ENCODE measurements around the gene TRIM14.
"Not testable (repeated sequence)": the region's sequence is repeated elsewhere in the genome, so short reads cannot be mapped to it uniquely, and the experiment has no call there.

Gene TRIM14

DNA sequence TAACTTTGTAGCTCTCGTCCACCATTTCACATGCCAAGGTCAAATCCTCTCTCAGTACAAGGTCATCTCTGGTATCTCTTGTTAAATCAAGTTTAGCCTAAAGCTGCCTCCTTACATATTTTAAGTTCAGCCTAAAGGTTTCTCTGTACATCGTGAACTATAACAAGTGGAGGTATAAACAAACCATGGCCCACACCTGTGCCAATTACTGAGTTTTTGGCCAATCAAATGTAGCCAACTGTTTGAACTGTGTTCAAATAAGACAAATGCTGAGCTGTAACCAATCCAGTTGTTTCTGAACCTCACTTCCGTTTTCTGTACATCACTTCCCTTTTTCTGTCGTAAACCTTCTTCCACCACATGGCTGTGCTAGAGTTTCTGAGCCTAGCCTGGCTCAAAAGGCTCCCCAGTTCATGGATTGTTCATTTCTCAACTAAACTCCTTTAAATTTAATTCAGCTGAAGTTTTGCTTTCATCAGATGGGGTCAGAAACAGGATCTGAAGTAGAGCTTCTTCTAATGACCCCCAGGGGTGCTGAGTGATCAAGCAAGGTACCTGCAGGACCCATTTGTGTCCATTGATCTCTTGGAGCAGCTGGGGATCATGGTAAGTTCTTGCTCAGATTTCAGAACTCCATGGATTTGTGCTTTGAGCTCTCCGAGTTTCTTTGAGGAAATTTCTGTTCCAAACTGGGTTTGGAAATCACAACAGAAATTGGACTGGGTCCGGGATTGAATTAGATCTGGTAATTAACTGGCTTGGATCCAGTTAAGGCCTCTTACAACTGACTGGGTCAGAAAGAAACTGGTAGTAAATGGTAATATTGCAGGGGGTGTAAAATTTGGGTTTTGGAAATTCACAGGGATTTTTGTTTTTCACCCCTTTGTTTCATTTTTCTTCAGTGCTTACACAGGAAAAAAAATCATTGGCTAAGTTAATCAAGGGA, 73.5 kb downstream of the TRIM14 start:
- DNase-seq, result no peak

DNA sequence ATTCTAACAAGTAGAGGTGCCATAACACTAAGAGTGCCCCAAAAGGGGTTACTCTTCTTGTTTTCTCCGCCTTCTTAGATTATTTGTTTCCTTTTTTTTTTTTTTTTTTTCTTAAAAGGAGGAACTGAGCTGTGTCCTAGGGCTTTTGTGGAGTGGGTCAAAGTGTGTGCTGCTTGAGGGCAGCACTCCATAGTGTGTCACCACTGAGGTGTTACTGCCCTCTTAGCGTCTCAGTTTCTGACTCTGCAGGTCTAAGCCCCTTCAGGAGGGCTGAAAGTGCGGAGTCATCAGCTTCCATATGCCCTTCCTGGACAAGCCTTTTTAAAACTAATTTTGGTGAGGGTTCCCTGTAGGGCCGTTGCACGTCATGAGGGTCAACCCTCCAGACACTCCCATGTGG, 75.1 kb downstream of the TRIM14 start:
- no peak for DNase-seq

DNA sequence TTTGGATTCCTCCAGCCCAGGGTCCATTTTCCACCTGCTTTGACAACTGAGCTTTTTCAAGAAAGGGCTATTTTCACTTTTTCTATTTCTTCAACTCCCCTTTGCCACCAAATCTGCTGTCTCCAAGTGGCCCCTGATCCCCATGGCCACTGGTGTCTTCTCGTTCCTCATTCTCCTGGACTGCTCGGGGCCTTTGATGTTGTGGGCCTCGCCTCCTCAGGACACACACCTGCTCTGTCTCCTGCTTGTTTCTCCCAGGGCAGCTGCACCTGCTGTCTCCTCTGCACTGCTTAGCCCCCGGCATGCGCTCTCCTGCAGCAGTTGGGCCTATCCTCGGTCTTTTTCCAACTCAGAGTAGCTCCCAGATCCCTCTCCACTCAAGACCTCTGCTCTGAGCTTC, 78.8 kb downstream of the TRIM14 start:
- no peak for DNase-seq

DNA sequence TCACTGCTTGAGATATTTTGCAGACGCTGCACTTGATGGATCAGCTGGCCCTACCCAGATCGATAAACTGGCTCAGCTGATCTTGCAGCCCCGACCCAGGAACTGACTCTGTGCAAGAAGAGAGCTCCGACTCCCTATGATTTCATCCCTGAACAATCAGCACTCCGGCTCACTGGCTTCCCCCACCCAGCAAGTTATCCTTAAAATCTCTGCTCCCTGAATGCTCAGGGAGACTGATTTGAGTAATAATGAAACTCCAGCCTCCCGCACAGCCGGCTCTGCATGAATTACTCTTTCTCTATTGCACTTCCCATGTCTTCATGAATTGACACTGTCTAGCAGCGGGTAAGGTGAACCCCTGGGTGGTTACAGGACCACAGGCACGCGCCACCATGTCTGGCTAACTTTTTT, 79.4 kb downstream of the TRIM14 start:
- DNase-seq, result no peak

DNA sequence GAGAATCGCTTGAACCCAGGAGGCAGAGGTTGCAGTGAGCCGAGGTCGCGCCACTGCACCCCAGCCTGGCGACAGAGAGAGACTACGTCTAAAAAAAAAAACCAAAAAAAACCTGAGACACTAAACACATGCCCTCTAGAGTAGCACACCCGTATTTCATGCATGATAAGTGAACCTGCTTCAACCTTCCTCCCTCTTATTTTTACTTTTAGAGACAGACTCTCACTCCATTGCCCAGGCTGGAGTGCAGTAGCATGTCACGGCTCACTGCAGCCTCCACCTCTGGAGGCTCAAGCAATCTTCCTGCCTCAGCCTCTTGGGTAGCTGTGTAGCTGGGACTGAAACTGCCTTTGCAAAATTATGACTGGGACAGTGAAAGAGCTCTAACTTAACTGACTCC, 80.1 kb downstream of the TRIM14 start:
- DNase-seq, result no peak

DNA sequence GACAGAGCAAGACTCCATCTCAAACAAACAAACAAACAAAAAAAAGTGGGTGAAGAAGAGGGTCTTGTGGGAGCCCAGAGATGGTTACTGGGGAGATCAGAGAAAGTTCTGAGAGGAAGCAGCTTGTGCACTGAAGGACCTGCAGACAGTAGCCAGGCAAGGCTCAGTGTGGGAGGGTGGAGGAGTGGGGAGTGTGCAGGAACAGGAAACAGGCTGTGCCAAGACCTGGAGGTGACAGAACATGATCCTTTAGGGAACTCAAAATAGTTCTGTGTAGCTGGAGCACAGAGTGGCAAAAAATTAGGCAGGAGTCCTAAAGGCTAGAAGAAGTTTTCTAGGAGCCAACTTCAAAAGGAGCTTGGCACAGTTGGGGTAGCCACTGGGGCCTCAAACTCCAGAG, 81.7 kb downstream of the TRIM14 start:
- DNase-seq, result no peak

DNA sequence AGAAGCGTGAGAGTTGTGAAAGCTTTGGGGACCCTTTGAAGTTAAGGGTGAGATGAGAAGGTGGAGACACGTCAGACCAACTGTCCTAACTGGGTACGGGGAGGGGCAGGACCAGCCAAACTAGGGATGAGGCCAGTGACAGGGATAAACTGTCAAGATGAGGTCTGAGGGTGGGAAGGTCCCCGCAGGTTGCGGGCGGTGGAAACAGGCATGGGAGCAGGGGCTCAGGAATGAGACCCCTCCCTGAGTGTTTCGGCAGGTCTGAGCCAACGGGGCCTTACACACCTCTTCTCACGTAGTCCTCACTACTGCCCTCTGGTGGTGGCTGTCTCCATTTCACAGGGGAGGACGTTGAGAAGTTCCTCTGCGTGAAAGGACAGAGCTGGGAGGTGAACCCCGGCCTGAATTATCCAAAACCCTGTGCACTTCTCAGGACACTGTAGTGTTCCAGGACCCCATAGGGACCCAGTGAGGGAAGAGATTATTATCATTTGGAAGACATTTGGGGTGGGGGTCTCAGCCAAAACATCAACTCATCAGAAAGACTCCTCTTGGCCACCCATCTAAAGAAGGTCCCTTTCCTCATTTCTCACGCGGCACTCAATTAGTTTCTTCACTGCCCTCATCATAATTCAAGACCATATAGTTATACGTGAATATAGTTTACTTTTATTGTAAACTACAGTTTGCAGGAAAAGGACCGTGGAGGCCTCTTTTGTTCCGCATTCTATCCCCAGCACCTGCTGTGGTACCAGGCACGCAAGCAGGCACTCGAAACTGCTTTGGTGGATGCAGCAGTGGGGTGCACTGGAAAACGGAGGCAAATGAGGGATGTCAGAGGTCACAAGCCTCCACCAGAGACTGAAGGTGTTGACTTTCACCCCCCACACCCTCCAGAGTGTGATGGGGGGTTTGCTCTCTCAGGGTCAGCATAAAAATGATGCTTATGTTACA, 84.2 kb downstream of the TRIM14 start:
- DNase-seq, result no peak

DNA sequence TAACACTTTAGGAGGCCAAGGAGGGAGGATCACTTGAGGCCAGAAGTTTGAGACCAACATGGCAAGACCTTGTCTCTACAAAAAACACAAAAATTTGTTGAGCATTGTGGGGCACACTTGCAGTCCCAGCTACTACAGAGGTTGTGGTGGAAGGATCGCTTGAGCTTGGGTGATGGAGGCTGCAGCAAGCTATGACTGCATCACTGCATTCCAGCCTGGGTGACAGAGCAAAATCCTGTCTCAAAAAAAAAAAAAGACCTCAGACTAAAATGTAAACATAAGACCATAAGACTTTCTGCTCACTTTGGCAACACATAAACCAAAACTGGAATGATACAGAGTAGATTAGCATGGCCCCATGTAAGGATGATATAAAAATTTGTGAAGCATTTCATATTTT, 87.1 kb downstream of the TRIM14 start:
- no peak for DNase-seq

DNA sequence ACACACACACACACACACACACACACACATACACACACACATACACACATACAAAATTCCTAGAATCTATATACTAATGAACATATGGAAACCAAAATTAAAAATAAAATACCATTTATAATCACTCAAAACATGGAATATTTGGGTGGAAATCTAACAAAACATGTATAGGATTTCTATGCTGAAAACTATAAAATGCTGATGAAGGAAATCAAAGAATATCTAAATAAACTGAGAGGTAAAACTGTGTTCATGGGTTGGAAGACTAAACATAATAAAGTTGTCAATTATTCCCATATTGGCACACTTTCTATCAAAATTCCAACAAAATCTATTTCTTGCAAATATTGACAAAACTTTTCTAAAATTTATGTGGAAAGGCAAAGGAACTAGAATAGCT, 87.9 kb downstream of the TRIM14 start:
- no peak for DNase-seq

DNA sequence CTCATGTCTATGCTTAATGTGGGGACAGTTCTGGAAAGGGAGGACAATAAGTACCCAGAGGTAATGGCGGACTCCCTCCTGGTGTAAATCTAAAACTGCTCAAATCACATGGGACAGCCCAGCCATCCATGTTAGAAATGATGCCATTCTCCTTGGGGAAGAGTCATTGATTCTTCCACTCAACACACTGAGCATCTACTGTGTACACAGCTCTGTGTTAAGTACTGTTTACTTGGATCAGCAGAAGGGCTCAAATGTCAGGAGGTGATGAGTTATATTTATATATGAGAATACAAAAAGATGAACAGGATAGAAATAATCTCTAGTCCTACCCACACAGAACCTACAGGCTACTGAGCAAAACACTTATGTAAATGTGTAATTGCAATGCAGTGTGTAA, 94.3 kb downstream of the TRIM14 start:
- no peak for DNase-seq

DNA sequence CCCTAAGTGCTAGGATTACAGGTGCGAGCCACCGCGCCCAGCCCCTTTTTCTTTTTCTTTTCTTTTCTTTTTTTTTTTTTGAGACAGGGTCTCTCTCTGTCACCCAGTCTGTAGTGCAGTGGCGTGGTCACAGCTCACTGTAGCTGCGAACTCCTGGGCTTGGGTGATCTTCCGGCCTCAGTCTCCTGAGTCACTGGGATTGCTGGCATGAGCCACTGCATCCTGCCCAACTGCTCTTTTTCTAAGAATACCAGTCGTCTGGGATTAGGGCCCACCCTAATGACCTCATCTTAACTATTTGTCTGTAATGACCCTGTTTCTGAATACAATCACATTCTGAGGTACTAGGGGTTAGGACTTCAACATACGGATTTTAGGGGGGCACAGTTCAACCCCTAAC, 96.6 kb downstream of the TRIM14 start:
- DNase-seq, result no peak

DNA sequence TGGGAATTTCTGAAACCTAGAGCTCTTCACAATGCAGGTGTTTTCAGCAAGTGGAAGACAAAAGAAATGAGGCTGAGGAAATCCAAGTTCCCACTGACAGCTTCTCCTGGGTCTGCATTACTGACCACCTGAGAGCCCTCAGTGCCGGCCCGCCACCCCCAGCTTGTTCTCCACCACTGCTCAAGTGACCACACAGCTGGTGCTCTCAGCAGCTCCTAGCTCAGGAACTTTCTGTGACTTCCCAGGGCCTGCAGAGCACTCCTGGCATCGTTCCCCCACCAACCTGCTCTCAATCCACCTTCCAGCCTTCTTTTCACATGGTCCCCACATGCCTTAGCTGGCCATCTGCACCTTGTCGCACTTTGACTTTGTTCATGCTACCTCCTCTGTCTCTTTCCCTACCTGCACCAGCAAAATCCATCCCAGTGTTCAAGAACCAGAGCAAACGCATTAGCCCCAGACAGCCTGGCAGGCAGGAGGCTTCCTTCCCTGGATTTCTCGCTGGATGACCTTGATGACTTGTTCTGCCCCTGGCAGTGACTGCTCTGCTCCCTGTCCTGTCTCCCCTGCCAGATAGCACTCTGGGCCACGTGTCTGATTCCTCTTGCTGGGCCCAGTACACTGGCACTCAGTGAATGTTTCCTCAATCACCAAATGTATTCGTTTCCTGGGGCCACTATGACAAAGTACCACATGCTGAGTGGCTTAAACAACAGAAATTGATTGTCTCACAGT, 97.5 kb downstream of the TRIM14 start:
- no peak for DNase-seq

DNA sequence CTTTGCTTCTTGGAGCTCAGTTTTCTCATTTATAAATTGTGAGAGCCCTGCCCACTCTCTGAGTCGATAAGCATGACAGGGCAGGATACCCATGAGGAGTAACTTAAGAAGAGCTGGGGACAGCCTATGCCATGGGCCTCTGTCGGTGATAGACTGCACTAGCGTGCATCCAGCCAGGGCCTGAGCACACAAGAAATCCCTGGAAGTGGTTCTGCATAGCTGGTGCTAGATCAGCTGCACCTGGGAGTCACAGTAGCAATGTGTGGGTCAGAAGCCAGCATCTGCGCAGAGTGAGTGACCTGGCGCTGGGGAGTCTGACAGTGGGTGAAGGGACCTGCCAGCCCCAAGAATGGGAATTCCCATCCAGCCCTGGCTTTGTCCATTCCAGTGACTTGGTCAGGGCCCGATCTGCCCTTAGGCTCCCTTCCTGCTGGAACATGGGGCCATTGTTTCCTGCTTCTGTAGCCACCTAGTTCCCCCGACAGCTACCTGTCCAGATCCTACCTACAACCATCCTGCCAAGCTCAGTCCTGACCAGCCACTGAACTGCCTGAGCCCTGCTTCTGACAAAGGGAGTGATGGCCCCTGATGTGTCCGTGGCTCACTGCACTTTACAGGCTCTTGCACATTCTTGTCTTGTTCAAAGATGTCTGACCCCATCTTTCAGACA, 98.4 kb downstream of the TRIM14 start:
- no peak for DNase-seq

DNA sequence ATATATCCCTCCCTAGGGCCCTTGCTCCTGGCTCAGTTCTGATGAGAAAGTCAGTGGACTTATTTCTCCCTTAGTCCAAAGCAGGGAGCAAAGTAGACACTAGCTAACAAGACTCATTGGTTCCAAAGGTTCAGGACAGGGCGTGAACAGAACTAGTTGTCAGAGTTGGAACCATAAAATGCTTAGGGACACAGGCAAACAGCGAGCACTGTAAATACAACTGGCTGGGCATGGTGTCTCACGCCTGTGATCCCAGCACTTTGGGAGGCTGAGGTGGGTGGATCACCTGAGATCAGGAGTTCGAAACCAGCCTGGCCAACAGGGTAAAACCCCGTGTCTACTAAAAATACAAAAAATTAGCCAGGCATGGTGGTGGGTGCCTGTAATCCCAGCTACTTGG, 99.2 kb downstream of the TRIM14 start:
- not testable (repeated sequence) for DNase-seq

All from cortex of kidney (tissue), 1 donor.